Mammary epithelial cell (primary cell): ENCODE data around the gene KISS1.

Experiments used
- CTCF ChIP-seq, 2 donors: IDR thresholded peaks in 1 of 2; conservative IDR thresholded peaks in 1 of 2; 2 replicates each; pipeline ENCODE4 v1.5.1; 2011 to 2012; ENCODE audit warnings: inconsistent platforms in 2 of 2, low read length in 2 of 2, mild to moderate bottlenecking in 2 of 2, control low read depth in 1 of 2, low read depth in 1 of 2; ENCODE audit not compliant: insufficient read depth in 1 of 2; ENCODE audit errors: extremely low read depth in 1 of 2
- EZH2 ChIP-seq: IDR thresholded peaks from 2 replicates; pipeline ENCODE4 v1.6.1; 2012; ENCODE audit warnings: low read length, inconsistent platforms, borderline replicate concordance

- no peak for TF ChIP-seq CTCF (conservative IDR thresholded peaks at IDR 0.05 in 1 of 2, IDR thresholded peaks at IDR 0.05 in 1 of 2; ENCODE audit: extremely low read depth in 1 of 2, insufficient read depth in 1 of 2, low read depth in 1 of 2, low read length in 2 of 2)
- no peak for TF ChIP-seq EZH2
Observed at GRCh38 chr1:204223129-204223860, 27.0 kb upstream of the KISS1 start.
